Aorta (tissue), 4 donors: ENCODE measurements around the gene HTN1. TPM values are rescaled to one million over a fixed set of nuclear protein-coding genes. Genes with fewer than 3 reads are reported as not detected.

ENCODE experiments used
- polyA plus RNA-seq, 2 donors: library from polyadenylated mRNA; stranded (reverse); fragments of 200-250 nt; gene quantifications; one replicate each; pipeline ENCODE4 v1.2.3, GENCODE V29; 2013
- total RNA-seq, 2 donors: library from RNA; stranded (reverse); fragmentation: NEBNext Ultra II Directional; extraction: Animal tissue kit (Norgen Biotek cat#: 25700); gene quantifications; one replicate each; pipeline ENCODE4 v1.2.1, GENCODE V29; 2021
- donor health status: healthy with polysubstance abuse.
- donor health status: Bipolar disorder and iron deficiency.
- donor health status: DM: no; HTN: no; CAD: no.
- donor health status: DM: yes; HTN: yes; CAD: no.

HTN1 gene
- total and polyA plus RNA-seq, 4 donors: not detected

Other genes with a start within 250 kb of the HTN1 start
- not detected for gene SULT1E1, start 190.3 kb upstream of the HTN1 start, total RNA-seq
- 1 to 10 TPM in 1 of 2 donors, not detected in 1; 5.5 TPM for gene SULT1E1, start 190.3 kb upstream of the HTN1 start, polyA plus RNA-seq
- gene CSN1S1, start 119.4 kb upstream of the HTN1 start, total RNA-seq: 1 to 10 TPM in 1 of 2 donors, not detected in 1; 2.1 TPM
- not detected for gene CSN1S1, start 119.4 kb upstream of the HTN1 start, polyA plus RNA-seq
- not detected for gene CSN2, start 84.7 kb upstream of the HTN1 start, total RNA-seq
- gene CSN2, start 84.7 kb upstream of the HTN1 start, polyA plus RNA-seq: not detected
- not detected for gene STATH, start 54.5 kb upstream of the HTN1 start, total RNA-seq
- gene STATH, start 54.5 kb upstream of the HTN1 start, polyA plus RNA-seq: not detected
- gene HTN3, start 22.0 kb upstream of the HTN1 start, total RNA-seq: not detected
- gene HTN3, start 22.0 kb upstream of the HTN1 start, polyA plus RNA-seq: not detected
- not detected for gene PRR27, start 103.8 kb downstream of the HTN1 start, total RNA-seq
- not detected for gene PRR27, start 103.8 kb downstream of the HTN1 start, polyA plus RNA-seq
- gene ODAM, start 145.3 kb downstream of the HTN1 start, total RNA-seq: not detected
- gene ODAM, start 145.3 kb downstream of the HTN1 start, polyA plus RNA-seq: not detected
- gene FDCSP, start 175.7 kb downstream of the HTN1 start, total RNA-seq: not detected
- gene FDCSP, start 175.7 kb downstream of the HTN1 start, polyA plus RNA-seq: not detected
- gene CSN3, start 192.2 kb downstream of the HTN1 start, total RNA-seq: not detected
- gene CSN3, start 192.2 kb downstream of the HTN1 start, polyA plus RNA-seq: not detected